IPS DF 6.9 (cell line): ENCODE measurements around the gene CDCA8.

Experiments
- DNase-seq: peaks from one replicate; pipeline ENCODE4 v3.0.0-alpha.2; 2013; ENCODE audit warnings: low read depth, low spot score
- H3K27ac ChIP-seq: one replicate; pipeline ENCODE4 v1.5.1; 2013; ENCODE audit warnings: low read length, control low read depth
- H3K27me3 ChIP-seq: 2 replicates; pipeline ENCODE4 v1.6.1; 2013; ENCODE audit warnings: mild to moderate bottlenecking, low read length; ENCODE audit not compliant: control insufficient read depth, insufficient read depth
- H3K36me3 ChIP-seq: 2 replicates; pipeline ENCODE4 v1.6.1; 2013; ENCODE audit warnings: low read length; ENCODE audit not compliant: control insufficient read depth, insufficient read depth
- H3K4me1 ChIP-seq: 2 replicates; pipeline ENCODE4 v1.6.1; 2013; ENCODE audit warnings: low read length; ENCODE audit not compliant: control insufficient read depth, insufficient read depth
- H3K4me3 ChIP-seq: 2 replicates; pipeline ENCODE4 v1.5.1; 2013; ENCODE audit warnings: mild to moderate bottlenecking, low read length
- H3K9me3 ChIP-seq: 2 replicates; pipeline ENCODE4 v1.6.1; 2013; ENCODE audit warnings: low read length, inconsistent platforms; ENCODE audit not compliant: control insufficient read depth, insufficient read depth
- WGBS: extraction: QIAGEN DNeasy Blood & Tissue Kit; methylation state at CpG from one replicate; pipeline ENCODE4 v1.1.7; 2013; ENCODE audit warnings: mixed read lengths, missing lambda C conversion rate; ENCODE audit not compliant: insufficient read length, insufficient coverage; 5-methylcytosine and 5-hydroxymethylcytosine counted together

Gene CDCA8

GRCh38 chr1:37692078-37692833 lies at the start of gene CDCA8:
Gene CDCA8 (plus strand): TSS chr1:37692516. CDS start chr1:37692691, 175 bp downstream.
- Histone ChIP-seq H3K4me1 (peaks cover 9% of the 10 kb centered on the region), H3K27ac (no peak within 1 kb of the TSS), H3K36me3 (peaks cover 5% of the 10 kb centered on the region; the same call in 1 of the 2 replicates), H3K27me3 (no peaks in the 10 kb centered on the region), H3K9me3 (no peaks in the 10 kb centered on the region), H3K4me3 (peak within 1 kb of the TSS; percentile 77)
- no CpG with 5 or more reads among the region's 54 CpGs for WGBS
- DNase-seq, result peak; percentile 88

- no CpG with 5 or more reads among the region's 7 CpGs for WGBS
- no peaks in the 10 kb centered on the region for H3K36me3 ChIP-seq
- H3K9me3 ChIP-seq, result no peaks in the 10 kb centered on the region
- no peak overlapping the region for H3K27ac ChIP-seq
- no peak overlapping the region for H3K4me3 ChIP-seq
- DNase-seq, result no peak
- no peaks in the 10 kb centered on the region; the same call in 1 of the 2 replicates for H3K27me3 ChIP-seq
- no peaks in the 10 kb centered on the region for H3K4me1 ChIP-seq
Measured at GRCh38 chr1:37647281-37647680, 45.0 kb upstream of the CDCA8 start.

- Histone ChIP-seq H3K9me3 (no peaks in the 10 kb centered on the region), H3K4me3 (no peak overlapping the region), H3K27me3 (no peaks in the 10 kb centered on the region), H3K36me3 (no peaks in the 10 kb centered on the region), H3K4me1 (no peaks in the 10 kb centered on the region), H3K27ac (no peak overlapping the region)
- no CpG with 5 or more reads among the region's 5 CpGs for WGBS
- no peak for DNase-seq
Measured at GRCh38 chr1:37650173-37650572, 42.1 kb upstream of the CDCA8 start.

GRCh38 chr1:37650721-37651120 lies 41.6 kb upstream of the CDCA8 start:
- no peaks in the 10 kb centered on the region for H3K9me3 ChIP-seq
- no peaks in the 10 kb centered on the region for H3K36me3 ChIP-seq
- H3K27me3 ChIP-seq, result no peaks in the 10 kb centered on the region
- WGBS, result no CpG with 5 or more reads among the region's 5 CpGs
- no peak overlapping the region for H3K4me3 ChIP-seq
- H3K4me1 ChIP-seq, result no peaks in the 10 kb centered on the region
- H3K27ac ChIP-seq, result no peak overlapping the region
- no peak for DNase-seq

- Histone ChIP-seq H3K9me3 (no peaks in the 10 kb centered on the region), H3K4me3 (no peak overlapping the region), H3K27ac (no peak overlapping the region), H3K4me1 (no peaks in the 10 kb centered on the region), H3K27me3 (no peaks in the 10 kb centered on the region), H3K36me3 (no peaks in the 10 kb centered on the region)
- WGBS, result no CpG with 5 or more reads among the region's 10 CpGs
- no peak for DNase-seq
Measured at GRCh38 chr1:37651803-37652202, 40.5 kb upstream of the CDCA8 start.

GRCh38 chr1:37652976-37653375 lies 39.3 kb upstream of the CDCA8 start:
- Histone ChIP-seq H3K4me1 (no peaks in the 10 kb centered on the region), H3K9me3 (no peaks in the 10 kb centered on the region), H3K27me3 (no peaks in the 10 kb centered on the region), H3K4me3 (no peak overlapping the region), H3K36me3 (no peaks in the 10 kb centered on the region), H3K27ac (no peak overlapping the region)
- no peak for DNase-seq
- no CpG with 5 or more reads among the region's 2 CpGs for WGBS

- WGBS, result no CpG with 5 or more reads among the region's 5 CpGs
- DNase-seq, result no peak
- no peaks in the 10 kb centered on the region for H3K36me3 ChIP-seq
- H3K27me3 ChIP-seq, result no peaks in the 10 kb centered on the region
- H3K9me3 ChIP-seq, result no peaks in the 10 kb centered on the region
- H3K4me1 ChIP-seq, result no peaks in the 10 kb centered on the region
- H3K27ac ChIP-seq, result no peak overlapping the region
- no peak overlapping the region for H3K4me3 ChIP-seq
Measured at GRCh38 chr1:37653906-37654305, 38.4 kb upstream of the CDCA8 start.

- no peaks in the 10 kb centered on the region for H3K36me3 ChIP-seq
- H3K9me3 ChIP-seq, result no peaks in the 10 kb centered on the region
- no peaks in the 10 kb centered on the region; the same call in 1 of the 2 replicates for H3K4me1 ChIP-seq
- H3K27me3 ChIP-seq, result no peaks in the 10 kb centered on the region
- no peak for DNase-seq
- H3K27ac ChIP-seq, result no peak overlapping the region
- H3K4me3 ChIP-seq, result no peak overlapping the region
Measured at GRCh38 chr1:37655274-37655673, 37.0 kb upstream of the CDCA8 start.

- WGBS, result no CpG with 5 or more reads among the region's 7 CpGs
- H3K4me1 ChIP-seq, result no peaks in the 10 kb centered on the region; the same call in 1 of the 2 replicates
- H3K27me3 ChIP-seq, result no peaks in the 10 kb centered on the region
- no peak overlapping the region for H3K4me3 ChIP-seq
- H3K27ac ChIP-seq, result no peak overlapping the region
- H3K9me3 ChIP-seq, result no peaks in the 10 kb centered on the region
- no peak for DNase-seq
- no peaks in the 10 kb centered on the region for H3K36me3 ChIP-seq
Measured at GRCh38 chr1:37656026-37656425, 36.3 kb upstream of the CDCA8 start.

GRCh38 chr1:37656881-37657280 lies 35.4 kb upstream of the CDCA8 start:
- no peaks in the 10 kb centered on the region; the same call in 1 of the 2 replicates for H3K4me1 ChIP-seq
- H3K36me3 ChIP-seq, result no peaks in the 10 kb centered on the region
- no peak overlapping the region for H3K27ac ChIP-seq
- no peaks in the 10 kb centered on the region for H3K9me3 ChIP-seq
- no CpG with 5 or more reads among the region's 11 CpGs for WGBS
- no peaks in the 10 kb centered on the region for H3K27me3 ChIP-seq
- no peak for DNase-seq
- H3K4me3 ChIP-seq, result no peak overlapping the region
